Activated CD4-positive, CD25-positive, alpha-beta regulatory T cell treated with anti-CD3 and anti-CD28 coated beads, Interleukin-2, amount 50 U/mL, for 72 hours (primary cell): ENCODE results near the gene RANBP9.

ENCODE experiments used
- DNase-seq: peaks from one replicate; pipeline ENCODE4 v3.0.0; 2021

The RANBP9 gene

GRCh38 chr6:13641315-13641714 lies 70.3 kb downstream of the RANBP9 start:
- DNase-seq, result no peak

- DNase-seq, result no peak
Observed at GRCh38 chr6:13638626-13639025, 73.0 kb downstream of the RANBP9 start.

GRCh38 chr6:13638014-13638413 lies 73.6 kb downstream of the RANBP9 start:
- DNase-seq, result no peak

GRCh38 chr6:13635948-13636658 lies 75.5 kb downstream of the RANBP9 start:
- no peak for DNase-seq

- no peak for DNase-seq
Observed at GRCh38 chr6:13633343-13633742, 78.3 kb downstream of the RANBP9 start.

GRCh38 chr6:13630499-13630898 lies 81.1 kb downstream of the RANBP9 start:
- DNase-seq, result no peak

GRCh38 chr6:13629459-13630116 lies 82.0 kb downstream of the RANBP9 start:
- DNase-seq, result no peak

GRCh38 chr6:13624871-13625288 lies 86.8 kb downstream of the RANBP9 start:
- DNase-seq, result no peak

- no peak for DNase-seq
Observed at GRCh38 chr6:13617066-13617465, 94.6 kb downstream of the RANBP9 start.

- DNase-seq, result peak; percentile 54
Observed at GRCh38 chr6:13615792-13616120, 95.9 kb downstream of the RANBP9 start.

GRCh38 chr6:13614926-13615791 lies 96.5 kb downstream of the RANBP9 start, which contains the start of gene NOL7:
NOL7 (plus strand) TSS chr6:13615335; CDS start chr6:13615359, 24 bp downstream.
- DNase-seq, result peak; percentile 100

- no peak for DNase-seq
Observed at GRCh38 chr6:13614126-13614925, 97.3 kb downstream of the RANBP9 start.

- no peak for DNase-seq
Observed at GRCh38 chr6:13613029-13613594, 98.5 kb downstream of the RANBP9 start.

- no peak for DNase-seq
Observed at GRCh38 chr6:13611715-13612114, 99.9 kb downstream of the RANBP9 start.

GRCh38 chr6:13605634-13606033 lies 106.0 kb downstream of the RANBP9 start:
- no peak for DNase-seq

- DNase-seq, result no peak
Observed at GRCh38 chr6:13604546-13605416, 106.9 kb downstream of the RANBP9 start.

- DNase-seq, result no peak
Observed at GRCh38 chr6:13604135-13604534, 107.5 kb downstream of the RANBP9 start.

GRCh38 chr6:13600036-13600435 lies 111.6 kb downstream of the RANBP9 start:
- DNase-seq, result no peak

GRCh38 chr6:13597073-13597472 lies 114.6 kb downstream of the RANBP9 start:
- no peak for DNase-seq

GRCh38 chr6:13593720-13594119 lies 117.9 kb downstream of the RANBP9 start:
- no peak for DNase-seq

GRCh38 chr6:13593103-13593502 lies 118.5 kb downstream of the RANBP9 start:
- DNase-seq, result no peak
